HG02970 (cell line): ENCODE data around the gene SH2B3.
"Not testable (repeated sequence)": the region's sequence is repeated elsewhere in the genome, so short reads cannot be mapped to it uniquely, and the experiment has no call there.

Experiments used
- ATAC-seq: cut with Tn5 transposase; IDR thresholded peaks from one replicate; pipeline ENCODE4 v1.9.1; 2021; ENCODE audit warnings: mild to moderate bottlenecking, moderate library complexity, moderate number of reproducible peaks; ENCODE audit not compliant: unreplicated experiment, low FRiP score

SH2B3 gene

DNA sequence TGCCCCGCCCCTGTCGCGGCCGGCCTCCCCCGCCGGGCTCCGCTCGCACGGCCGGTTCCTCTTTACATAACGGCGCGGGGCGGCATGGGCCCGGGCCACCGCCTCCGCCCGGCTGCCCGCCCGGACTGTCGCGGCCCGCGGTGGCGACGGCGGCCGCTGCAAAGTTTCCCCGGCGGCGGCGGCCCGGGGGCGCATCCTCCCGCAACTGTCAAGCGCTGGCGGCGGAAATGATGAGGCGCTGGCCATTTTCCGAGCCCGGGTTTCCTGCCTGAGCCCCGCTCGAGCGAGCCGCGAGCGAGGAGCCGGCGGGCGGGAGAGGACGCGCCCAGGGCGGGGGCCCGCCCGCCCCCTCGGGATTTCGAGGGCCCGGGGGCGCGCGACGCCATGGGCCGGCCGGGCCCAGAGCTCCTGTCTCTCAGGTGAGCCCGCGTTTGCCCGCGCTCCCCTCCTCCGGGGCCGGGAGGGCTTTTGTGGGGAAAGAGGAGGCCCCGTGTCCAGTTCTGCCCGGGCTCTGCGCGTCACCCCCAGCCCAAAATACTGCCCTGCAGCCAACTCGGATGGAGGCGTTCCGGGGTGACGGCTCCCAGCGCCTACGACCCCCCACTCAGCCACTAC is at the start of gene SH2B3:
Gene SH2B3 (plus strand): TSS at position 65 of the 615 bp plus-strand sequence. CDS start 12,223 bp downstream, outside the sequence.
- ATAC-seq = no peak

DNA sequence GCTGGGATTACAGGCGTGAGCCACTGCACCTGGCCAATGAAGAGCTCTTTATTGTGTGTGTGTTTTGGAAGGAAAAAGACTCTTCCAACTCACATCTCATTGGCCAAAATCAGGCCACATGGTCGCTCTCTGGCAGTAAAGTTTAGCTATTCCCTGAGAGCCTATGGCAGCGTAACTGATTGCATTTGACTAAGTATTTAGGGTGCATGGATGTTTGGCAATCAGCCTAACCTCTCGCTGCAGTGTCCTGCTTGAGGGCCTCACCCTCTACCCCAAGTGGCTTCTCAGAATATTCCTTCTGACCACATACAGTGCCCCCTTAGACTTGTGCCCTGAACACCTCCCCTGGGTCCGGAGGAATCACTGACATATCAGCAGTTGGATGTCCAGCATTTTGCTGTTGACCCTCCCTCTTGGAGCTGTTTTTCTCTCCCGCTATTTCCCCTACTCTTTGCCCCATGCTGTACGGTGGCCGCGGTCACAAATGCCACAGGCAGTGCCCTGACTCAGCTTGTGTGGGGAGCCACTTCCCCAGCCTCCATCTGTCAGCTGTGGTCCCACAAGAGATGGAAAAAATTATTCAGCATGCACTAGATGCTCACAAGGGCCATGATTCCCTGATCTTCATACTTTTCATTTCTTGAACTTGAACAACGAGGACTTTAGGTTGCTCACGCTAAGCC is 46.4 kb upstream of the SH2B3 start:
- ATAC-seq = no peak

DNA sequence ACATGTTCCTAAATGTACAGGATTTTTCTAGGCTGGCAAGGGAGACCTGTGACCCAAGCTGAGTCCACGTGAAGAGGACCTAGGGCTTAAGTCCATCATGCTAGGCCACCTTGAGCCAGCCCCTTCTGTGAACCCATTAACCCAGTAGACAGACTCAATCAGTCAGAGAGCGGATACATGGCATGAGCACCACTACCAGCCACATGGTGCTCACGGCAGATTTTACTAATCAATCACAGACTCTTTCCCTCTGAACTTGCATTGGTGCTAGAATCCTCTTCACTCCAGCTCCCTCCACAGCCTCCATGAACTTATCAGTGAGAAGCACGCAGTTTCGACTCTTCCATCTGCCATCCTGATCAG is 45.8 kb upstream of the SH2B3 start:
- ATAC-seq = no peak

DNA sequence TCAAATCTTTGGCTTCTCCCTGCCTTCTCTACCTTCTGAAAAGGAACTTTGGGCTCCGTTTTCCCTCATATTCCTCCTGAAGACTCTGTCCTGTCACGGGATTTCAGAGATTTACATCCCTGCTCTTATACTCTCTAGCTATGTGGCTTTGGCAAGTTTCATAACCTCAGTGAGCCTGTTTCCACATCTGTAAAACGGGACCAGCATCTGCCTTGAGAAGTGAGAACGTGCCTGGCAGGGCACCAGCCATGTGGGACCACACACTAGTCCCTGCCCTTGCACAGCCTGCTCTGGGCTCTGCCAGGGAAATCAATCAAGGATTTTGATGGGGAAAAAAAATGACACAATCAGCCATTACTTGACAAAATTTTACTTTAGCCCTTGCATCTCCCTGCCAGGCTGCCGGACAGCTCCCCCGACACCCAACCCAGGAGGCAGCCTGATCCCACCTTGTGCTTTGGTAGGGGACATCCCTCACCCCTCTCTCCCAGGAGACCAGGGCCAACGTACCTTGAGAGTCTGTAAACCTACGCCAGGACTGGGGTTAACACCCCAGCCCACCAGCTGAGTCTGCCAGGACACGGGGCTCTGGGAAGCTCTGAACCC is 45.3 kb upstream of the SH2B3 start:
- no peak for ATAC-seq

DNA sequence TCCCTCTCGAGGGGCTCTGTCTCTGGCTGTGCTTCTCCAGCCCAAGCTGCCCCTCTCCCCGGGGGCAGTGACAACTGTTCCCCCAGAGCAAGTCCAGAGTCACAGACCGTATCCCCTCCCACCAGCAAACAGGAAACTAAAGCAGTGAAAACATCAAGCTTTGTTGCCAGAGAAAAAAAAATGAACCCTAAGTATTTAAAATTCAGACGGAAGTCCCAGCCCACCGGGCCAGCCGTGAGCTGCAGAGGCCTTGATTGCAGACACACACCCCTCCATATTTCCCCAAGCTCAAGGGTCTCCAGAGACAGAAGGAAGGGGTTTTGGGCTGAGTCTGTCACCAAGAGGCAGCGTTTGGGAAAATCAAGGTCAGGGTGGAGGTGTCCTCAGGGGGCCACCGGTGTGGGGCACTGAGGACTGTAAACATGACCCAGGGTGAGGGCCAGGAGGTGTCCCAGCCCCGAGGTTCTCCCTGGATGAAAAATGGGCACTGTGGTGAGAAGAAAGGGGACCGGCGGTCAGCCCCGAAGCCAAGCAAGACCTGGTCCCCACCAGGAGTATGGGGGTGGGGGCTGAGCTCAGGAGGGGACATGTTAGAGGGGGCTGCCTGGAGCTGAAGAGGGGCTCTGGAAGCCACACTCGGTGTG is 44.5 kb upstream of the SH2B3 start:
- ATAC-seq = no peak

DNA sequence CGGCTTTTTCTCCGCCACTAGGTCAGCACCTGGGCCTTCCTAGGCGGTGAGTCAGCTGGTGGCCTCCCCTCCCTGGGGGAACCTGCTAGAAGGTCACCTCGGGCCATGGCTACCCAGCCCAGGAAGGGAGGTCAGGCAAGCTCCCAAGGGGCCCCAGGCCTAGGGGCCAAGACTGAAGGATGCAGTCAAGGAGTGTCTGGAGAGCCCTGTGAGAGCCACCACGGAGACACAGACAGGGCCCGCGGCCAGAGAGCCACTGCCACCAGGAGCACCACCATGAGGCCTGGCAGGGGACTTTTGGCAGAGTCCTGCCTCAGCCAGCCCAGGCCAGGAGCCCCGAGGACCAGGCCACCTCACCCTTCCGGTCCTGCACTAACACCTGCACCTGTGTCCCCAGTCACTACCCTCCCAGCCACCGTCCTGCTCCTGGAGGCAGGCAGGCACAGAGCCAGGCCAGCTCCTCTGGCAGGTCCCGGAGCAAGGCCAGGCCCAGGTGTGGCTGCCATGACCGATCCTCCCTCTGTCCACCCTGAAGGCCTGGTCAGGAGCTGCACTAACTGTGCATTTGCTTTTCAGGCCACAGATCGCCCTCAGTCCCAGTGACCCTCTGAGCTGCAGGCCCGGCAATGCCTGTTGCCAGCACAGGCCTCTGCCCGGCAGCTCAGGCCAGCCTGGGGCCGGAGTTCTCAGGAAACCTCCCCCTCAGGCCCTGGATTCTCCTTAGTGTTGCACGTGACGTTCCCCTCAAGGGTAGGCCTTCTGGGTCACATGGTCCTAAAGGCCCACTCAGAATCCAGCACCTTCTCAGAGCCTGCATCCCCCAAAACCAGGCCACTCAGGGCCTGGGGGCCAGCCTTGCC is 43.8 kb upstream of the SH2B3 start:
- ATAC-seq = no peak

DNA sequence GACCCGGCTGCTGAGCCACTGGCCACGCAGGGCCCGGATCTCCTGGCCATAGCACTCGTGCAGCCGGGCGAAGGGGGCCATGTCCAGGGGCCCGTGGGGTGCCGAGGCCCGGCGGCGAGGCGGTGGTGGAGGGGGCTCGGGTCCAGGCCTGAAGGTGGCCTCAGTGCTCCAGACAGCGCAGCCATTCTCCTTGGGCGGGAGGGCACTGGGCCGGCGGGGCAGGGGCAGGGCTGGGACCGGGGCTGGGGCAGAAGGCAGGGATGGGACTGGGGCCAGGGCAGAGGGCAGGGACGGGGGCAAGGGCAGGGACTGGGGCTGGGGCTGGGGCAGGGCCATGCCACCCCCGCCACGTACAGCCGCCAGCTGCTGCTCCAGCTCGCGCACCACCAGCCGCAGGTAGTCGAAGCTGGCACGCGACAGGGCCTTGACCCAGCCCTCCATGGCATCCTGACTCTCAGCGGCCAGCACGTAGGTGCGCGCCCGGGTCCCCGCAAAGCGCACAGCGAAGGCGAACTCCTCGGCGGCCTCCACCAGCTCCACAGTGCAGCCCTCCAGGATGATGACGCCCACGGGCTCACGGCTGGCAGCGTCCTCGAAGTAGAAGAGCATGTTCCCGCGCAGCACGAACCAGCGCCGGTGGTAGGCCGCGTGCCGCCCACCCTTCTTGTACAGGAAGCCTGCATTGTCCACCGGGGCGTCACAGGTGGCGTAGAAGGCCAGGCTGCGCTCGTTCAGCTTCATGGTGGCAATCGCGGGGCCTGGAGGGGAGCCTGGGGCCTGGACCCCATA is 42.8 kb upstream of the SH2B3 start:
- no peak for ATAC-seq

DNA sequence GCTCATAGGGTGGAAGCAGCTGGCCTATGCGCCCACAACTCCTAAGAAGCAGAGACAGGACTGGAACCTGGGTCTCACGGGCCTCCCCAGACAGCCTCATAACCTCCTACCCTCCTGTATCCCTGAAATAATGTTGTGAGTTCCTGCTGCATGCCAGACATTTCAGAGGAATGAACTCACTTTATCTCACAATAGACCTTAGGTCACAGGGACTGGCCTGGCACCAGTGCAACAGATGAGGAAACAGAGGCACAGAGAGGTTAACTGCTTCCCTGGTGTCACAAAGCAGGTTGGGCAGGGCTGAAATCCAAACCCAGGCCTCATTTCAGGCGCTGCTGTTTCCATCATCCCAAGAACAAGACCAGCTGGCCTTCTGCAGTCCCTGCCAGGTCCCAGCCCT is 42.1 kb upstream of the SH2B3 start:
- no peak for ATAC-seq

DNA sequence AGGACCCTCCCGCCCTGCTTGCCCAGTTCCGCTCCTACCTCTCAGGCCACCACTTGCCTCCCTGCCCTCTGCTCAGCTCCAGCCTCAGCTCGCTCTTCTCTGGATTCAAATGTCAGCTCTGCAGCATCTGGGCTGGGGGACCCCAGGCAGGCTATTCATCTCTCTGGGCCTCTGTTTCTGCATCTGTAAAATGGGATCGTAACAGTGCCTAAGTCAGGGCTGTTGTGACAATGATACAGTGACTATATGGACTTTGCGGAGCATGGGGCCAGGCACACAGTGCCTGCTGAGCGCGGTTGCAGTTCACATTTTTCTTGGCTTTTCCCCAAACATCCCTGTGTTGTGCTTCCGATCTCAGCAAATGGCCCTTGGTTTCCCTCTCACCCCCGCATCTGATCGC is 39.6 kb upstream of the SH2B3 start:
- ATAC-seq = no peak

DNA sequence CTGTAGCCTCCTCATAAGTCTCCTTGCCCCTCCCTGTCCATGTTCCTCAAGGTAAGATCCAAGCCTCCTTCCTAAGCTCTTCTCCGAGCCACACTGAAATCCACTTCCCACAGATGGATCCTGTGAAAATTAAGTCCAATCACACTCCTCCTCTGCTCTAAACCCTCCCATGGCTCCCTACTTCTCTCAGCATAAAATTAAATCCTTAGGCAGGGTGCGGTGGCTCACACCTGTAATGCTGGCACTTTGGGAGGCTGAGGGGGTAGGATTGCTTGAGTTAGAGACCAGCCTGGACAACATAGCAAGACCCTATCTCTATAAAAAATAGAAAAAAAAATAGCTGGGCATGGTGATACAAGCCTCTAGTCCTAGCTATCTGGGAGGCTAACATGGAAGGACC is 39.1 kb upstream of the SH2B3 start:
- ATAC-seq = no peak

DNA sequence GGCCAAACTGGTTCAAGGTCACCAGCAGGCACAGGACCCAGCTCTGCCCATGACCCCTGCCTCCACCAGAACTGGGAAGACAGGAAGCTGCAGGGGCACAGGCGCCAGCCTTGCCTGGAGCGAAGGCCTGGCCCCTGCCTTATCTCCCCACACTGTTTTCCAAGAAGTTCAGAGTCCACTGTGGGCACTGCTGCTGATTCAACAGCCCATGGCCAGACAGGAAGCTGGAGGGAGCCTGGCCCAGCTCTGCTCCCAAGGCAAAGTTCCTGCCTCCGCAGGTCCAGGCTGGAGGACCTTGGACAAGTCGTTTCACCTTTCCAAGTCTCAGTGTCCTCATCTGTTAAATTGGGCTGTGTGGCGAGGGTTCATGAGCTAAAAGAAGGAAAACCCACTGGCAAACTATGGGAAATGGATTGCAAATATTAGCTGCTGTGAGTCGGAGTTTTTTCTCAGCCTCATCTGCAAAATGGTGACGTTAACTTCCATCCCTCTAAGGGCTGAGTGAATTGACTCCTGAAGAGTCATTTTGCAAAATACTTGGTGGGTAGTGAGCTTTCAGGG is 38.0 kb upstream of the SH2B3 start:
- ATAC-seq = no peak

DNA sequence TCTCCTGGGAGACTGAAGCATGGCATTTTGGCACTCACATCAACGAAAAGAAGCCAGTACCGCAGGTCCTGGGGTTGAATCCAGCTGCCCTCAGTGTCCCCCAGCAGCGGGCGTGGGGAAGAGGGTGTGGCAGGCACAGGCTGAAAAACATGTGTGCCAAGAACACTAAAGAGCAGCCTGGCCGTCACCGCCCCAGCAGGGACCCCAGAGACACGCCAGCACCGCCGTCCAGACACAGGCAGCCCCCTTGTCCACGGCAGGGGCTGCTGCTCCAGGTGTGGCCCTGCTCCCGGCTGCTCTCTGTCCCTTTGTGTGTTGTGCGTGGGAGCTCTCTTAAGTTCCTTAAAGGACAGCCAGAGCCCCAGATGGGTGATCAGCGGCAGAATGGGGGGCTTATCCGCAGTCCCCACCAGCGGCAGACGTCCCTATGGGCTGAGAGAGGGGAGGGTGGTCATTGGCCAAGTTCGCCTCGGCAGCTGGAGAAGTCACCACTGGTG is 37.4 kb upstream of the SH2B3 start:
- peak; percentile 9 for ATAC-seq

DNA sequence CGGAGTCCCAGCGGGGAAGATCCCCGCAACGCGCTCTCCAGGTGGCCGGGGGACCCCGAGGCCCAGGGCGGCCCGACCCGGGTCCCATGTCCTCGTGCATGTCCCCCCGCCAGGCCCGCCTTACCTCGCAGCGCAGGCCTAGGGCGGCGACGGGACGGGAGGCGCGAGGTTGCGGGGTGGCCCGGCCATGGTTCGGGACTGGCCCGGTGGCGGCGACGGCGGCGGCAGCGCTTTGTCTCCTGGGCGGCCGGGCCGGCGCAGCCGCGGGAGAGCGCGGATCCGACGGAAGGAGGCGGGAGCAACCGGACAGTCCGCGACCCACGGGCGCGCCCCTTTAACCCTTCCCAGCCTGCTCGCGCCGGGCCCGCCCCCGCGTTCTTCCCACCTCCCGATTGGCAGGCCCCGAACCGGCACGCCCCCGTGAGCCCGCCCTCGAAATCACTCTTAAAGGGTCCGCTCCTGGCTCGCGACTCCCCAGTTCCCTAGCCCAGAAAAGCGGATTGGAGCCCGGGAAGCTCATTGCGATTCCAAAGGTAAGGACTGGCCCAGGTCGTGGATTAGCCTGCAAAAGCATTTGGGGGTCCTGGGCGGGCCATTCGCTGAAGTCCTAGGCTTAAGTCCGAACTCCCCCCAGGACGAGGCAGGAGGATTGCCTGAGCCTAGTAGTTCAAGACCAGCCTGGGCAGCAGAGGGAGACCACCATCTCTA is 36.8 kb upstream of the SH2B3 start, which contains the start of gene PHETA1:
Gene PHETA1 (minus strand): TSS at position 308 of the 708 bp plus-strand sequence. CDS start 5,668 bp downstream, outside the sequence.
- ATAC-seq = peak; percentile 85

DNA sequence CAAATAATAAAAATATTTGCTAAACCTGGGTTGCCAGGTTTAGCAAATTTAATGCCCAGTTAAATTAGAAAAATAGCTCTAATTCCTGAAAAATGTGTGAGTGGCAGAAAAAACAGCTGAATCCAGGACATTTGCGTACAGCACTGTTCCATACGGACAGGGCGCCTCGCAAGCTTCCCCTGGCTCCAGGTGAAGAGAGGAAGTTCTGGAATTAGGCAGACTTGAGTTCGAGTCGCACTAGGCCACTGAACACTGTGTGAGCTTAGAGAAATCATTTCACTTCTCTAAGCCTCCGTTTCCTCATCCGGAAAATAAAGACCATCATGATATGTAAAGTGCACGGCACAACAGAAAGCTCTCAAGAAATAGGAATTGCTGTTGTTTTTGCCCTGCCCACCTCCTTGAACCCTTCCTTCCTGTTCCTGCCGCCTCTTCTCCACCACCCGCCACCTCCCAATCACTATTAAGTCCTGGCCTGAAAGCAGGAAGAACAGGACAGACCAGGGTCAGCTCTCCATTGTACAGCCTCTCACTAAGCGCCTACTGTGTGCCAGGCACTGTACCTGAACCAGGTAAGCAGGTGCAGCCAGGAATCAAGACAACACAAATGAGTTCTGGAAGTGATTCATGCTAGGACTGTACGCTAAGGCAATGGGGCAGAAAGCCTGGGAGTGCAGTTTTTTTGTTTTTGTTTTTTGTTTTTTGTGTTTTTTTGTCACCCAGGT is 36.1 kb upstream of the SH2B3 start:
- ATAC-seq = no peak

DNA sequence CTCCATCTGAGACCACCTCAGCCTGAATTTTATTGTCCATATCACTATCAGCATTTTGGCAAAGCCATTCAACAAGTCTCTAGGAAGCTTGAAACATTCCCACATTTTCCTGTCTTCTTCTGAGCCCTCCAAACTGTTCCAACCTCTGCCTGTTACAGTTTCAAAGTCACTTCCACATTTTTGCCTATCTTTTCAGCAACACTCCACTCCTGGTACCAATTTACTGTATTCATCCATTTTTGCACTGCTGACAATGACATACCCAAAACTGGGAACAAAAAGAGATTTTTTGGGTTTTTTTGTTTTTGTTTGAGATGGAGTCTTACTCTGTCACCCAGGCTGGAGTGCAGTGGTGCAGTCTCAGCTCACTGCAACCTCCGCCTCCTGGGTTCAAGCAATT is 32.5 kb upstream of the SH2B3 start:
- ATAC-seq = not testable (repeated sequence)

DNA sequence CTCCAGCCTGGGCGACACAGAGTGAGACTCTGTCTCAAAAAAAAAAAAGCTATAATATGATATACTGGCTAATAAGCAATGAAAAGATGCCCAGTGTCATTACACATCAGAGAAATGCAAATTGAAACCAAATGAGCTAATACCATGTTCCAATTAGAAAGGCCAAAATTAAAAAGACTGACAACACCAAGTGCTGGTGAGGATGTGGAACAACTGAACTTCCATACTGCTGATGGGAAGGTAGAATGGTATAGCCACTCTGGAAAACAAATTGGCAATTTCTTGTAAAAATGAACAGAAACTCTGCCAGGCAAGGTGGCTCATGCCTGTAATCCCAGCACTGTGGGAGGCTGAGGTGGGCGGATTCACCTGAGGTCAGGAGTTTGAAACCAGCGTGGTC is 28.3 kb upstream of the SH2B3 start:
- no peak for ATAC-seq

DNA sequence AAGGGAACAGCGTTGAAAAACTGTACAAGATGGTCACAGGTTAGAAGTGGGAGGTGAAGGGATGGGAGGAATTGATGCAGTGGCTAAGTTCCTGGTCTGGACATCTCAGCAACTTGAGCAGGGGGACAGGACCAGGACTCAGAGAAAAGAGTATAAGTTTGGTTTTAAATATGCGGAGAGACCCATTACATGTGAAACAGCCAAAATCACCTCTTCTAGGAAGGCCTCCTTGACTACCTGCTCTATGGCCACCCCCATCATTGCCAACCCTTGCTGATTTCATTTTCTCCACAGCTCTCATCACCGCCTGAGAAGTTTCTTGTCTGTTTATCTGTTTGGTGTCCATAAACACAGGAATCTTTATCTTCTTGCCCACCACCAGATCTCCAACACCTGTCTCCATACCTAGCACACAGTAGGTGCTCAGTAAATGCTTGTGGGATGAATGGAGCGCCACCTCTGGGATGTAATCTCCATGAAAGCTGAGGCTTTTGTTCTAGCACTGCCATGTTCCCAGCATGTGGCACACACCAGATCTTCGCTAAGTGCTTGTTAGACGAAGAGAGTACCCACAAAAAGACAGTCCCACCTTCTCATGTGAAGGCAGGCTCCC is 25.7 kb upstream of the SH2B3 start:
- ATAC-seq = no peak

DNA sequence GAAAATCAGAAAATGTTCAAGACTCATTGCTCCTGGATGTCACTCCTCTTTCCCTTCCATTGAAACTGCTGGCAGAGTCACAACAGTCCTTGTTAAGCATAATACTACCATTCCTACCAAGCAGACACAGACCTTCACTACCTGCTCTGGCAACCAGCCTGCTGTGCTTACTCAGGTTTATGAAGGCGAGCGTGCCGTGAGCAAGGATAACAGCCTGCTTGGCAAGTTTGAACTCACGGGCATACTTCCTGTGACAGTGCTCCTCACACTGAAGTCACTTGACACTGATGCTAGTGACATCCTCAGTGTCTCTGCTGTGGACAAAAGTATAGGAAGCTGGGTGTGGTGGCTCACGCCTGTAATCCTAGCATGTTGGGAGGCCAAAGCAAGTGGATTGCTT is 21.1 kb upstream of the SH2B3 start:
- no peak for ATAC-seq
